Smooth muscle cell of trachea (primary cell): ENCODE data around the gene CST4. TPM values are rescaled to one million over a fixed set of nuclear protein-coding genes. Genes with fewer than 3 reads are reported as not detected.

Experiments
- total RNA-seq: library from RNA; depleted of rRNA; stranded (reverse); fragments of >200 nt; gene quantifications from 2 replicates; pipeline ENCODE4 v1.2.1, GENCODE V29; 2014

CST4 gene, protein sequence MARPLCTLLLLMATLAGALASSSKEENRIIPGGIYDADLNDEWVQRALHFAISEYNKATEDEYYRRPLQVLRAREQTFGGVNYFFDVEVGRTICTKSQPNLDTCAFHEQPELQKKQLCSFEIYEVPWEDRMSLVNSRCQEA
- total RNA-seq: not detected in 2 replicates

DNA sequence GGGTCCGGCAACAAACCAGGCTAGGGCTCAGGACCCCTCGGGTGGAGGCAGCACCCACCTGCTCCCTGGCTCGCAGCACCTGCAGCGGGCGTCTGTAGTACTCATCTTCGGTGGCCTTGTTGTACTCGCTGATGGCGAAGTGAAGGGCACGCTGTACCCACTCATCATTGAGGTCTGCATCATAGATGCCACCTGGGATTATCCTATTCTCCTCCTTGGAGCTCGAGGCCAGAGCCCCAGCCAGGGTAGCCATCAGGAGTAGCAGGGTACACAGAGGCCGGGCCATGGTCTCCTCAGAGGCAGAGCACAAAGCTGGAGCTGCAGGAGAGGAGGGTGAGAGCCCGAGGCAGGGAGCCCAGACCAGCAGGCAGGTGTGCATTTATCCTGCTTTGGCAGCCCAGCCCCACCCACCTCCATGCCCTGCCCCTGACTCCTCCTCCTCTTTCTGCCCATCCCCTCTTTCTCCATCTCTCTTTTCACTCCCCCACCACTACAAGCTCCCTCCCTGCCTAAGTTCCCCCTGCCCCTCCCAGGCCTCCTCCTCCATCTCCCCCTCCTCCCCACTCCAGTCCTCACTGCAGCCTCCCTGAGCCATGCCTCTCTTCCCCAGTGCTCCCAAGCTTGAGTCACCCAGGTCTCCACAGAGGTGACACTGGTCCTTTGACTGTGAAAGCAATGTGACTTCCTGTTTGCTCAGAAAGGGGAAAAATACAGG is at the start of gene CST4:
Gene CST4 (minus strand): TSS at position 355 of the 715 bp plus-strand sequence. CDS start 69 bp downstream, at position 286.

DNA sequence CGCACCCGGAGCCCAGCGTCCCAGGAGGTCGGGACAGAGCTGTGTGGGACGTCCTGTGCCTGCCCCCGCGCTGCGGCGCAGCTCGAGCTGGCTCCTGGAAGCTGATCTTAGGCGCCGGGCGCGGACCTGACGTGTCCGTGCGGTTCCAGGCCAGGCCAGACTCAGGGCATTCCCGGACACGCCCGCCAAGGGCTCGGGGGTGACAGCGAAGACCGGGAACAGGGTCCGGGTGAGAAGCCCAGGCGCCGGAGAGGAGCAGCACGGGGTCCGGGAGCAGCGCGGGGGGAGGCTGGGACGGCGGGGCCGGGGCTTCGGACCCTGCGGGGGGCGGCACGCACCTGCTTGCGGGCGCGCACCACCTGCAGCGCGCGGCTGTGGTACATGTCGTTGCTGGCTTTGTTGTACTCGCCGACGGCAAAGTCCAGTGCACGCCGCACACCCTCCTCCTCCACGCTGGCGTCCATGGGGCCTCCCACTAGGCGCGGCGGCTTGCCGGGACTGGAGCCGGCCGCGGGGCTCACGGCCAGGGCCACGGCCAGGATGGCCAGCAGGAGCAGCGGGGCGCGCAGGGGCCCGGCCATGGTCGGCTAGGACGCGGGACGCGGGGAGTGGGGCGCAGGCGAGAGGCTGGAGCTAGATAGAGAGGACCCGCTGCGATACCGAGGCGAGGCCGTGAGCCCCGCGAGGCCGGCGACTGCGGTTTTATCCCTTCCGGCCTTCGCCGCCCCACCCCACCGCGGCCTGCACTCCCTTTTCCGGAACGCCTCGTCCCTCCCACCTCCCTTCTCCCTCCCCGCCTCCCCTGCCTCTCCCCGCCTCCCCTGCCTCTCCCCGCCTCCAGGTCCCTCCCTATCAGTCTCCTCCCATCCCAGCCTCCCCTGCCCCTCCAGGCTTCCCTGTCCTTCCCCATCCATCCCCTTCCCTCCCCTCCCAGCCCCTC is 51.3 kb downstream of the CST4 start, which contains the start of gene CST3:
Gene CST3 (minus strand): TSS at position 674 of the 940 bp plus-strand sequence. CDS start 93 bp downstream, at position 581.

Other genes starting within 250 kb of the CST4 start
- not detected in 2 replicates for gene CSTL1, start 249.4 kb downstream of the CST4 start, total RNA-seq
- not detected in 2 replicates for gene CST11, start 236.2 kb downstream of the CST4 start, total RNA-seq
- gene CST8, start 197.9 kb downstream of the CST4 start, total RNA-seq: not detected in 2 replicates
- not detected in 2 replicates for gene CST9L, start 120.6 kb downstream of the CST4 start, total RNA-seq
- gene CST9, start 83.1 kb downstream of the CST4 start, total RNA-seq: not detected in 2 replicates
- gene CST3, start 51.1 kb downstream of the CST4 start, total RNA-seq: 254 and 383 TPM in 2 replicates
- 0.15 and 0.50 TPM in 2 replicates for gene CST1, start 61.9 kb upstream of the CST4 start, total RNA-seq
- gene CST2, start 137.7 kb upstream of the CST4 start, total RNA-seq: not detected in 2 replicates
- gene CST5, start 190.7 kb upstream of the CST4 start, total RNA-seq: not detected in 2 replicates